GM12892 (cell line): ENCODE data around the gene DOCK4.

Source experiments
- DNase-seq: peaks from one replicate; pipeline ENCODE4 v3.0.0; 2011; ENCODE audit not compliant: insufficient read length
- FAIRE-seq: peaks from 2 replicates; lab custom pipeline; 2011; peaks lifted over from hg19 to GRCh38; lab: Jason Lieb, UNC
- POLR2A ChIP-seq: IDR thresholded peaks from 2 replicates; pipeline ENCODE4 v1.6.1; 2011; ENCODE audit warnings: low read depth, low read length, control low read depth
- POLR2AphosphoS5 ChIP-seq: IDR thresholded peaks from 2 replicates; pipeline ENCODE4 v1.6.1; 2011; ENCODE audit warnings: low read depth, low read length, control low read depth
- TAF1 ChIP-seq: IDR thresholded peaks from 2 replicates; pipeline ENCODE4 v1.6.1; 2011; ENCODE audit warnings: low read depth, mild to moderate bottlenecking, control low read depth, low read length, borderline replicate concordance

The DOCK4 gene

DNA sequence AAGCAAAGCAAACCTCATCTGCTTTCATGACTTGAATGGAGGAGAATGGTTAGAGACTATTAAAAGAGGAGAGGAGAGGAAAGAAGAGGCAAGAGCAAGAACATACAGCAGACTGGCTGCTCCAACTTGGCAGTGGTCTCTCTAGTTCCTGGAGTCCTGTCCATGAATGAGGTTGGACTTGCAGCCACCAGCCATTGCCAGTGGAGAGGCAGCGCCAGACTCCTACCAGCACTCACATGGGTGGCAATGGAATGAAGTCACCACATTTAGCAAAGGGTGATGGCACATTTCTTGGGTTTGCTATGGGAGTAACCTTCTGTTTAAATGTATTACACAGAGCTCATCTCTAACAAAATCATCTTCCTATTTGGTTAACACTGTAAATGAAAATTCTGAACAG lies 386.1 kb downstream of the DOCK4 start:
- no peak for TF ChIP-seq TAF1
- no peak for TF ChIP-seq POLR2AphosphoS5
- no peak for TF ChIP-seq POLR2A
- DNase-seq (no peak), FAIRE-seq (no peak)

DNA sequence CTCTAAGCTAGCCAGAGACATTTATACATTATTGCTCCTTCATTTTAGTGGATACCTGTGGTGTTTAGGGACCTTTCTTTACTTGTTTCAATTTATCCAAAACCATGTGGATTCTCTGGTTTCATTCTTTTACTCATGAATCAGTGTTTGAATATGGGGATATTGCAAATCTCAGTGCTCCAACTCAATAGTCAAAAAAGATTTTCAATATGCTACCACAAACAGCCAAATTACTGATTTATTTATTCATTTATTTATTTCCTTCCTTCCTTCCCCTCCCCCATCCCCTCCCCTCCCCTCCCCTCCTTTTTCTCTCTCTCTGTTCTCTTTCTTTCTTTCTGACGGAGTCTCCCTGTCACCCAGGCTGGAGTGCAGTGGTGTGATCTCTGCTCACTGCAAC lies 390.8 kb downstream of the DOCK4 start:
- TF ChIP-seq POLR2AphosphoS5 (no peak), TAF1 (no peak), POLR2A (no peak)
- DNase-seq: no peak
- no peak for FAIRE-seq

DNA sequence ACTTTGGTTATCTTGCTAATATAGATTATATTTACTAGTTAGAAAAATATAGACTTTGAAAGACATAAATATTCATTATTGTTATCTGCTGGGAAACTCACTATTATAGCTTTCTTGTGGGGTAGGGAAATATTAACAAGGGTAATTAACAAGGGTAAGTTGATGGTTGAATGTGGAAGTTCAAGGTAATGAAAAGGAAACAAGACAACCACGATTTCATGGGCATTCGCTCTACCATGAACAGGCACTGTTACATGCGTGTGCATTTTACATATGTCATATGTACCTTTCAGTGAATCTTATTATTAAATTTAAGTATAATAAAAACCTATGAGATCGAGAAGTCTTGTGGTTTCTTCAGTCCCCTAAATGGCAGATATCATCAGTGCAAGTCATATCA lies 392.9 kb downstream of the DOCK4 start:
- FAIRE-seq: no peak
- TF ChIP-seq TAF1 (no peak), POLR2A (no peak), POLR2AphosphoS5 (no peak)

DNA sequence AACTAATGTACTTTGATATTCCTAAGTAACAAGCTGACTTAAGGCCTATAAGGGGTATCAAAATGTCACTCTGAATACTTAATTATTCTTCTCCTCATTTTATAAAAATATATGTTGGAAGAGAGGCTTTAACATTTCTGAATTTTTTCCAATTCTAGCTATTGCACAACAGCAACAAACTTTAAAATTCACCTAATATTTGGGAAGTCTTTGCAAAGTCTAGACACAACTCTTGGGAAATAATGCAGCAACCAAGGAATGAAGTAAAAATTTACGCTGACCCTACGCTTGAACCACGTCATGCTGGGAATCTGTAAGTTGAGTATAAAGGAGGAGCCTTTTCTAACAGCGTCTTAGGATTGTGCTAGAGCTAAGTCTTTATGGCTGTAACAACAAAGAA lies 400.0 kb downstream of the DOCK4 start:
- FAIRE-seq: no peak
- no peak for DNase-seq
- no peak for TF ChIP-seq TAF1
- TF ChIP-seq POLR2AphosphoS5: no peak
- no peak for TF ChIP-seq POLR2A

More for the DNA sequence above, 392.9 kb downstream of the DOCK4 start:
- DNase-seq: no peak

DNA sequence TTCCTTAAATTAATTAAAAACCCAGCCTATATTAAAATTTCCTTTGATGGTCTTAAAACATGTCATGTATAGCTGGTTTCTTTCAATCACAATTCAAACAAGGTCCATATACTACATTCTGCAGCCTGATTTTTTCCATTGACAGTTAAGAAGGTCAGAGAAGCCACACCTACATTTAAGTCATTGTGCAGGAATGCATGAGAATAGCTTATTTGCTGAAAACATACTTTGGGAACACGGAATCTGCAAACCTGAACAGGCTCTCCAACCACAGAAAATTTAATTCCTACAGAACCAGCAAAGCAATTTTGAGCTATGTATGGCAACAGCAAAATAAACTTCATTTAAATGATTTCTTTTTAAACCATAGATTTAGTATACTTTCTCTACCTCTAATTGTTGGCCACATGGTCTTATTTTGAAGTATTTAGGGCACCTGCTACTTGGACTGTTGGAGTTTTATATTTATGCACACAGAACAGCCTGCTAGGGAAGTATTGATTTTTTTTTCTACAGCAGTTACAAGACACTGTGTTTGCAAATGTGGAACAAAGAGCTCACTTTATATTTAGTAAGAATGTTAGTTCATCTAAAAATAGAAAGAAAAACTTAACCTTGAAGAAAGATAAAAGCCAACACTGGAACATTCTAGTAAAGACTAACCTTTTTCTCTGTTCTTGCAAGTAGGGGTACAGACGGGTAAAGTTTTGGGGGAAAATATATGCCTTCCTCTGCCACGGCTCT lies 403.0 kb downstream of the DOCK4 start:
- TF ChIP-seq POLR2AphosphoS5 (no peak), POLR2A (no peak), TAF1 (no peak)
- DNase-seq (no peak), FAIRE-seq (no peak)

DNA sequence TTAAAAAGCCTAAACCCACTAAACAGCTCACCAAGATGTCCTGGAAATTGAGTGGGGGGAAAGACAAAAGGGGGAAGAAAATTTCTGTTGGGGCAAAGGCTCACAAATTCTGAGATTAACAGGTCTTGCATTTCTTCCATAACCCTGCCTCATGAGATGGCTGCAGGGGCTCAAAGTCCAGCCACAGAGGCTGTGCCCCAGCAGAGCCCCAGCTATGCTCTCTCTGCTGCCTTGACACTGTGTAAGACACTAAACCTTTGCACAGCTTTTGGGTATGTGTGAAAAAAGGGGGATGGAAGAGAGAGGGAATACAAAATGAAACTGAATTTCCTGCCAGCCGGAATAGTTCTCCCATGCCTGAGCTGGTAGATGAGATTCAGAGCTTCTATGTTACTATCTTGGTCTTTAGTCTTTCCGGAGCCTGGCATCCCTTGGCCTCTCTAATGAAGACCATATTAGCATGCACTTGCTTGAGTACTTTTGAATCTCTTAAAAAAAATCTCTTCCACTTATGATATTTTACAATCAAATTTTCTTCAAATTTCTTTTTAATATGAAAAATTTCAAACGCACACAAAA lies 403.9 kb downstream of the DOCK4 start:
- DNase-seq: no peak
- FAIRE-seq: no peak
- TF ChIP-seq POLR2AphosphoS5: no peak
- TF ChIP-seq POLR2A: no peak

DNA sequence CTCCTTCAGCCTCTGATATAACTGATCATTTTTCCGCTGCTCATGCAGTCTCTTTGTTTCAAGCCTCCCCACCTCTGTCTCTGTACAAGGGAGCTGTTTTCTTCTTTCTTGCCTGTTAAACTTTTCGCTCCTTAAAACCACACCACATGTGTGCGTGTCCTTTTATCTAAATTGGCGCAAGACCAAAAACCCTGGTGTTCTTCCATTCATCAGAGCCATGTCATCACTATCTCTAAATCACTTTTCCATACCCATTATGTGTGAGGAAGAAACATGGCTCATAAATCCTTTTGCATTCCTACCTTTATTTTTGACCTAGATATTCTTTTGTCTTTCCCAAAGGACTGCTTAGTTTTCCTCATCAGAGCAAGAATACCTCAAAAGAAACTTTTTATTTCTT lies 404.9 kb downstream of the DOCK4 start:
- no peak for FAIRE-seq
- DNase-seq: no peak
- no peak for TF ChIP-seq POLR2AphosphoS5
- no peak for TF ChIP-seq TAF1
- no peak for TF ChIP-seq POLR2A

DNA sequence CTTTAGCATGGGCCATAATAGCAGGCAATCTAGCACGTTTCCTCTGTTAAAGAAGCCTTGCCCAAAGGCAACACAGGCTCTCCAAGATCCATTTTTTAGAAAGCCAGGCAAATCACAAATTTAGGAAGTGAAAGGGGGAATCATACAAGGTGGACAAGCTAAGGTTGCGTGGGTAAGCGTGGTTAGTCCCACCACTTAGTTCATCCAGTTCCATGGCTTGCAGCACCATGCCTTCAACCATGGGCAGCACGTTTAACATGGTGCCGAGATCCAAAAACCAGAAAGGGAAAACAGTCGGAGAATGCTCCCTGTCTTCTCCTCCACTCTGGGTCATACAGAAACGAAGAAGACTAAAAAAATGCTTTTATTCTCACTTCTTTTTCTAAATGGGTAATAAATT lies 409.5 kb downstream of the DOCK4 start:
- TF ChIP-seq POLR2A: no peak
- TF ChIP-seq TAF1: no peak
- TF ChIP-seq POLR2AphosphoS5: no peak
- FAIRE-seq (no peak), DNase-seq (no peak)

DNA sequence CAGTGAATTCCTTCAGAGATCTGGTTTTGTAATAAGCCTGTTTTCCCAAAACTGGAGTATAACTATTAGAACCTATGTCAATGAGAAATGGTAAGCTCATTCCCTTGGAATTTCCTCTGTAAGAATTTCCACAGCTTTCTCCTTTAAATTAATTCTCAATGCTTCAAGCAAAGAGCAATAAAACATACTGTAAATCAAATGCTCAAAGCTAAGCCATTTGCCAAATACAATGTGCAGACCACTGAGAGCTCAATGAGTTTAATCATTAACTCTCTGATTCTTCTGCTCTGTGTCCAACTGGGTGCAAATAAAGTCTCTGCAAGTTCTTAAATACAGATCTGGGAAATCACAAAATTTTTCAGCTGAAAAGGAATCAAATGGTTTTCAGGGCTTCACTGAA lies 416.3 kb downstream of the DOCK4 start:
- DNase-seq (no peak), FAIRE-seq (no peak)
- TF ChIP-seq TAF1: no peak
- TF ChIP-seq POLR2A: no peak
- TF ChIP-seq POLR2AphosphoS5: no peak

DNA sequence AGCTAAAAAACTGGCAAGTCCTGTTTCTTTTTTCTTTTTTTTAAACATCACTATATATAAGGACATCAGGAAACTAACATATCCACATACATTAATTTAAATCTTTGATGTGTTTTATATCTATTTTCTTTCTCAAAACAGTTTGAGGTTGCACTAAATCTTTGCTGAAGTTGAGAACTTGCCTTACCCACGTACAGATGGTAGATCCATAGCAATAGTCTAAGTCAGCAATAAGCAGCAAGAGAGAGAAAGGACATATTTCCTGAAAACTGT lies 417.2 kb downstream of the DOCK4 start:
- FAIRE-seq (no peak), DNase-seq (no peak)
- TF ChIP-seq TAF1 (no peak), POLR2A (no peak), POLR2AphosphoS5 (no peak)

DNA sequence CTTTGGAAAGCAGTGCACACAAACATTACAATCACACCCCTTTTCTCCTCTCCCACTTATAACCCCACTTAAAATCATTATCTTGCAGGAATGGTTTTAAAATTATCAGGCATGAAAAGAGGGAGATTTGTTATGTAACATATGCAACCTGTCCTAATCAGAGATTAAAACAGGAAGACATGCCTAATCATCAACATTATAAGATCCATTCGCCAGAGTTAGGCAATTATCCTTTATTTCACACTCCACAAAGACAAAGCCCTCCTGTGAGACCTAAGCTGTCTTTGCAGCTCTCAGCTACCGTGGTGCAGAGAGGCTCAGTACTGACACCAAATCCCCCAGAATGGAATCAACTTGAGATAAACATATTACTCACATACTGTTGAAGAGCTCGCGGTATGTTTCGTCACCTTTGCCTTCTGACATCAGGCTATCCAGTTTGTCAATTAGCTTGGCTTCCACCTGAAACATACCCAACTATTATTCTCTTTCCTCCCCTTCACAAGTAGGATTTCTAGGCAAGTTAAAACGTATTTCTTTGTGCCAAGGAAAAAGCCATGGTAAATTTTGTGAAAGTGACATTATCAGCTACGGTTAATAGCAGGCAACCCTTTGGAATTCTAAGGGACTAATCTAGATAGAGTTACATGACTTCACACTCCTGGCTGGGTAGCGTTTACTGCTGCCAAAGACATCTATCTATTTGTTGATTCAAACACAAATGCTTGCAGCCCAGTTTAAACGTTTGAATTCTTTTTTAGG lies 417.7 kb downstream of the DOCK4 start:
- DNase-seq: no peak

DNA sequence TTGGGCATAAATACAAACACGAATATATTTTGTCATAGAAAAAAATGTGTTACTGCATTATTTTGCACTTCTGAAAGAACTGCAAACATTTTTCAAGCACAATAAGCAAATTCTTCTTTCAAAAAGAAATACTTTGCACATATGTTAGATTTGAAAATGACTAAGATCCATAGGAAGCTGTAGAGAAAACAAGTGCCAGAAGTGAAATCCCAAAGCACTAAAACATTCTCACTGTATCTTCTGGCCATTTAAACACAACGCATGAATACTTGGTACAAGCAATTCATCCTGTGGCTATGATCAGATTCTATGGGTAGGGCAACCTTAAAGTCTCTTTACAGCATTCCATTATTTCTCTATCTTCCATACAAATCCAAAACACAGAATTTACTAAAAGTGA lies 418.5 kb downstream of the DOCK4 start:
- TF ChIP-seq POLR2A (no peak), TAF1 (no peak), POLR2AphosphoS5 (no peak)
- no peak for DNase-seq

More for the DNA sequence above, 417.7 kb downstream of the DOCK4 start:
- no peak for TF ChIP-seq TAF1
- TF ChIP-seq POLR2A: no peak
- TF ChIP-seq POLR2AphosphoS5: no peak
- no peak for FAIRE-seq

More for the DNA sequence above, 418.5 kb downstream of the DOCK4 start:
- FAIRE-seq: no peak
